ENCODE results near the gene PTGIS.
A peak's percentile ranks its signal among the peaks of the same experiment; 100 is the strongest.

PTGIS gene

GRCh38 chr20:49519777-49520359 lies 48.1 kb downstream of the PTGIS start:
- no peak for DNase-seq

GRCh38 chr20:49519212-49519712 lies 48.7 kb downstream of the PTGIS start:
- no peak for DNase-seq

DNA sequence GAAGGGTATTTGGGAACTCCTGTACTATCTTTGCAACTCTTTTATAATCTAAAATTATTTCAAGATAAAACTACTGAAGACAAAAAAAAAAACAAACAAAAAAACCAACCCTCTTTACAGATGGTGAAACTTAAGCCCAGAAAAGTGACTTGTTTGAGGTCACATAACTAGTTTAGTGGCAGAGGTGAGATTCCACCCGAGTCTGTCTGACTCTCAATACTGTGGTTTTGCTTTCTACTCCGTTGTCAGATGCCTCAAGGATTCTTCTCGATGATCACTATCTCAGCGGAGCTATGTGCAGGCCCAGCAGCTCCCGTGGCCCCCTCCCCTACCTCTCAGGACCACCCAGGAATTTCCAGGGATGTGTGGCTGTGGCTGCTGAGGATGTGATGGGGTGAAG lies 49.4 kb downstream of the PTGIS start:
- DNase-seq, result no peak

GRCh38 chr20:49517805-49518100 lies 50.2 kb downstream of the PTGIS start:
- no peak for DNase-seq

DNA sequence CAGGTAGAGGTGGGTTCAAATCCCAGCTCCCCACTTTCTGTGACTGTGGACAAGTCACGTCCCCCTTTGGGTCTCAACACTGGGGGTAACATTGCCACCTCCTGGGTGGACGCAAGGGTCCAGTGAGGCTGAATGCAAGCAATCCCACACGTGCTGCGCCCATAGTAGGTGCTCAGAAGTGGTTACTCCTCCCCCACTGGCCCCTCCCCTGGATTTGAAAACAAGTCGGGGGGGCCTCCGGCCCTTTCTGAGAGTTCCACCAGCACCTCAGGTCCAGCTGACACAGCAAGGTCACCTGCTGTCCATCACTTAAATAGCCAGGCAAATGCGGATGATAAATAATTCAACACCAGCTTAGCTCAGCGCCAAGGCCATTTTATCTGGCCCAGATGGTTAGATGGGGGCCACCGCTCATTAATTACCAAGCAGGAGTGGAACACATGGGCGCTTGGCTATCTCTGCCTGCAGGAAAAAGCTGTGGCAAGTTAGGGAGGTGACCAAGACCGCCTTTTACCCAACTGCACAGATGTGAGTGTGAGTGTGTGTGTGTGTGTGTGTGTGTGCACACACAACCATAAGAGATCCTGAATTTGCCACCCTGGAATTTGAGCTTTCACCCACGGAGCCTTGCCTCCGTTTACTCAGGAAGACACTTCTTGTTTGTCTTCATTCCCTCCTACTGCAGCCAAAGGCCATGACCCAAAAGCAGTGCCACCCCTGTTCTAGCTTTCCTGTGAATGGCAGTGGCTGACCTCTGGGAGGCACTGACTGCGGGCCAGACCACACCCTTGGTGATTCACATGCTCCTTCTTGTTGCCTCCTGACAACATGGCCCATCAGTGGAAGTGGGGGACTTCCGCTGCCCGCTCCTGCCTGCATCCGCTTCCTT lies 50.8 kb downstream of the PTGIS start:
- no peak for DNase-seq

- DNase-seq, result no peak
Observed at GRCh38 chr20:49515586-49515985, 52.4 kb downstream of the PTGIS start.

GRCh38 chr20:49513517-49513916 lies 54.4 kb downstream of the PTGIS start:
- no peak for DNase-seq

DNA sequence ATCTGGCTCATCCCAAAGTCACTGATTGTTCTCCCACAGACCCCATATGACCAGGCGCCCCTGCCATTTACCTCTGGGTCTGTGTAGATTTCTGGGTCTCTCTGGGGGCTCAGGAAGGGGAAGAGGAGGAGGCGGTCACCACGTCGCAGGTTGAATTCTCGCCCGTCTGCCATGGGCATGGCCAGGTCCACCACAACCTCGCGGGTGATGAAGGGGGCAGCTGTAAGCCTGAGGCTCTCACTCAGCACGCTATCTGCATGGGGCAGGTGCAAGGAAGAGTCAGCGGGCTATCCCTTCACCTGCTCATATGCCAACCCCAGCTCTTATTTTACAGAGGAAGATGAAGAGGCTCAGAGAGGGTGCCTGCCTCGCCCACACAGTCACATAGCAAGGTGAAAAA lies 54.9 kb downstream of the PTGIS start:
- DNase-seq, result no peak

GRCh38 chr20:49511788-49512525 lies 56.0 kb downstream of the PTGIS start:
- DNase-seq, result no peak

DNA sequence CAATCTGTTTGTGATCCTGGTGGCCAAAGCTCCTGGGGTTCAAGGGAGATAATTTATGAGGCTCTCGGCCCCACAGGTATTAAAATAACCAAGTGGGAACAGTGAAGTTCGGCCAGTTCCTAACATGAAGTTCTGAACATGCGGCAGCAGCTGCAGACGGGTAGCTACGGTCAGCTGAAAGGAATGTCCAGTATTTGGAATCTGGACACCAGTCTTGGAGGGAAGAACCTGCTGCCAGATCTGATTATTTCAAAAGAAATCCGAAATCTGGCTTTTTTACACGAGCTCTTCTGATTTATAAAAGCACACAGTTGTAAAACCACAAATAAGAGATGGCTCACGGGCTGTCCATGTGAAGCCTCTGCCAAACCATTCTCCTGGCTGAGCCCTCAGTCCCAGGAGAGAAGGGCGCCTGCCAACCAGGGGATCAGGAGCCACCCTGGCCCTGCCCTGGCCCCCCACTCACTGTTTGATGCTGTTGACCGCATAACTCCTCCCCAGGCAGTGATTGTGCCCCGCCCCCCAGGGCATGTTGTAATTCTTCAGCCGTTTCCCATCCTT lies 57.3 kb downstream of the PTGIS start:
- DNase-seq, result peak; percentile 50

- DNase-seq, result no peak
Observed at GRCh38 chr20:49508435-49509199, 59.3 kb downstream of the PTGIS start.

- no peak for DNase-seq
Observed at GRCh38 chr20:49507741-49508434, 60.0 kb downstream of the PTGIS start.

- no peak for DNase-seq
Observed at GRCh38 chr20:49505518-49505917, 62.4 kb downstream of the PTGIS start.

DNA sequence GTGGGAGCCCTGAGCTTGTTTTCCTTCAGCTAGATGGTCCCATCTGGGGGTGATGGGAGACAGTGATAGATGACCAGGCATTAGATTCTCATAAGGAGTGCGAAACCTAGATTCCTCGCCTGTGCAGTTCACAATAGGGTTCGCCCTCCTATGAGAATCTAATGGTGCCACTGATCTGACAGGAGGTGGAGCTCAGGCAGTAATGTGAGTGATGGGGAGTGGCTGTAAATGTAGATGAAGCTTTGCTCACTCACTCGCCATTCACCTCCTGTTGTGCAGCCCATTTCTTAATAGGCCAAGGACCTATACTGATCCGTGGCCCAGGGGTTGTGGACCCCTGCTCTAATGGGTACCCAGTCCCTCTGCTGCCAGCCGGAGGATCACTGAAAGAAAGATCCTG lies 64.8 kb downstream of the PTGIS start:
- DNase-seq, result no peak

DNA sequence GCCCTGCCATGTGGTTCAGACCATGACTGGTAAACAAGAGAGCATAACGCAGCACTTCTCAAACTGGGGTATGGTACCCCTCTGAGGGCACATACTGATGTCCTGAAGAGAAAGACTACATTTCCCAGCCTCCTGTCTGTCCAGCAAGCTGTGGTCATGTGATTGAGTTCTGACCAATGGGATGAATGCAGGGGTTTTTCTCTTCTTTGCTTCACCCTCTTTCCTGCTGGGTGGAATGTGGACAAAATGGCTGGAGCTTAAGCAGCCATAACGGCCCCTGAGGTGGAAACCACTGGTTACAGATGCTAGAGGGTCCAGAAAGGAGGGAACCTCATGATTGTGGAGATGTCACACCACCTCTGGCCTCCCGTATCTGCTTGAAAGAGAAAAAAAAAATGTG lies 66.0 kb downstream of the PTGIS start:
- no peak for DNase-seq

DNA sequence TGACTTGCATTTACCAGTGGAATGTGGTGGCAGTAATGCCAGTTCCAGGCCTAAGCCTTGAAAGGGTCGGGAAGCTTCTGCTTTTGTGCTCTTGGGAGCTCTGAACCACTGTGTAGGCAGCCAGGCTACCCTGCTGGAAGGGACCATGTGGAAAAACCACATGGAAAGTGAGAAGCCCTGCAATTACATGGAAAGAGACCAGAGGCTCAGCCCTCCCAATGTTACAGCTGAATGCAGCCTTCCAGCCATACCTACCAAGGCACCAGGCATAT lies 70.6 kb downstream of the PTGIS start:
- no peak for DNase-seq

DNA sequence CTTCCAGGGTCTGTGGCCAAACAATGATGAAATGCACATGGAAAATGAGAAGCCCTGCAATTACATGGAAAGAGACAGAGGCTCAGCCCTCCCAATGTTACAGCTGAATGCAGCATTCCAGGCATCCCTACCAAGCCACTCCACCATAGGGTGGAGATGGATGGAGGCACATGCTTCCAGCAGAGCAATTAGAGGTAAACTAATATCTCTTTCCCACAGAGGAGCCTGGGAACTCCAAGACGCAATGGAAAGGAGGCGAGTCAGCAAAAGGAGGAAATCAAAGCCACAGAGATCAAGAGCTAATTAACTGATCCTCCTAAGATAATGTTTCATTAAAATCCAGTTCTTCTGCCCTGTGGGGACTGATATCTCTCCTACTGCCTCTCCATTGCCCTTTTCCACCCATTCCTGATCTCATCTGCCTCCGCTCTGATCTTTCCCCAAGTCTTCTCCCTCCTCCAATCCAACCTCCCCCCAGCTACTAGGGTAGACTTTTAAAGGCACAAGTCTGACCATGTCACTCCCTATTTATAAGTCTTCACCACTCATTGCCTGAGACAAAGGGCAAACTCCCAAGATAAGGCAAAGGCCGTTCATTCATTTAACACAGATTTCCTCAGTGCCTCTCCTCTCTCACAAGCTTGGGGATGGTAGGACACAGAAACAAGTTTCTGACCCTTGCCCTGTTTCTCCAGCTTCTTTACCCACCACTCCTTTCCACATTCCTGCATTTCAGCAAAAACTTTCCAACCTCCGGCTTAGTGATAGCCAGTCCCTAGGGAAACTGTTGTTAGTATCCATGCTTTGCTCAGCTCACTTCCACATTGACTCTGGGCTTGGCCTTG lies 71.2 kb downstream of the PTGIS start:
- DNase-seq, result no peak

DNA sequence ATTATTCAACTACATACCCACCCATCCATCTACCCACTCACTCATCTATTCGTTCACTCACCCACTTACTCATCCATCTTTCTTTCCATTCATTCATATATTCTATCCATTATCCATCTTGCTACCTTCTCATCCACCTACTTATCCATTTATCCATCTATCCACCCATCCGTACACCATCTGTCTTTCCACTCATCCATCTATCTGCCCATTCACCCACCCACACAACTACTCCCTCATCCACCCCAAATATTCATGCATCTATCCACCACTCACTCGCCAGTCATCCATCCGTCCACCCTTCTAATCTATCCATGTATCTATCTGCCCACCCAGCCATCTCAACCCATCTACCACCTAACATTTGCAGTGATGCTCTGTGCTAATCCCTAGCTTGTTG lies 71.9 kb downstream of the PTGIS start:
- no peak for DNase-seq

DNA sequence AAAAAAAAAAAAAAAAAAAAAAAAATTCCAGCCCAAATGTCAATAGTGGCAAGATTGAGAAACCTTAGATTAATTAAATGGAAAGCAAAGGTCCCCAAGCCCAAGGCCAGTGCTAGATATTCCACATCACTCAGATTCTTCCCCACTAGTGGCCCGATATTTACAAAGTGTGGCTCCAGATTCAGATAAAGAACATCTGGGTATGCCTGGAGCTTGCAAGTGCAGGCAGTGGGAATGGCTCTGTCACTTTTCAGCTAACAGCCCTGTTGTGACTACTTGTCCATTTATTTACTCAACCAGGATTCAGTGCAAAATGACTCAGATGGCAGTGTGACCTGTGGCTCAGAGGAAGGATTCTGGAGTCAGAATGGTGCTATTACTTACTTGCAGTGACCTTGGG lies 77.2 kb downstream of the PTGIS start:
- no peak for DNase-seq

GRCh38 chr20:49489688-49490087 lies 78.2 kb downstream of the PTGIS start:
- DNase-seq, result no peak

DNA sequence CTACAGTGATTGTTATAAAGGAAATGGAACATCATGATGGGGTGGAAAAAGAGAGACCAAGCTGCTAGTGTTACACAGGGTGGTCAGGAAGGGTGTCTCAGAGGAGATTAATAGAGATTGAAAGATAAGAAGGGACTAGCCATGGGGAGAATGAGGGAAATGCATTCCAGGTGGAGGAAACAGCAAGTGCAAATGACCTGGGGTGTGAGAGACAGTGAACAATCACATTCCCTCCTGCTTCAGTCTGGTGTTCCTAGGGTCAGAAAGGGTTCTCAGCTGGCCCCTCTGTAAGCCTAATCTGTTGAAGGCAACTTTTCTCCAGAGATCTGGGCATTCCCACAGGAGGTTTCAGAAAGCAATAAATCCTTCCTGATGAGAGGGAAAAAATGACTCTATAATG lies 81.9 kb downstream of the PTGIS start:
- no peak for DNase-seq

DNA sequence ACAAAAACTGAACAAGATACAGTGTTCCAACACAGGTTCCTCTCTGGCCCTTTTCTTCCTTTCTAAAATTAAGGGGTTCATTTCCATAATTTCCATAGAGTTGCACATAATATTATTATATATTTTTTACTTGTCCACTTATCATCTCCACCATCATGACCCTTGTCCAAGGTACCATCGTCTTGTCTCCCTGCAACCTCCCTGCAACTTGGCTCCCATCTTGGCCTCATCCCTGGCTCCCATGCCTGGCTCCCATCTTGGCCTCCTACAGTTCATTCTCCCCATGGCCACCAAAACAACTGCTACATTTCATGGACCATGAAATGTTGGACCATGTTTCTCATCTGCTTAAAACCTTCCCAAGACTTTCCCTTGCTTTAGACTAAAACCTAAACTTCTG lies 82.4 kb downstream of the PTGIS start:
- no peak for DNase-seq

Measured in GOT3 (cell line).